Right hindlimb (tissue), 1 donor: ENCODE data around the gene DYNC1LI2.
"Not testable (repeated sequence)": the region's sequence is repeated elsewhere in the genome, so short reads cannot be mapped to it uniquely, and the experiment has no call there.

Experiments used
- DNase-seq: peaks from one replicate; pipeline ENCODE4 v3.0.0-alpha.2; 2018

DYNC1LI2 gene

GRCh38 chr16:66695935-66696668, 55.3 kb downstream of the DYNC1LI2 start:
- peak; percentile 37 for DNase-seq

GRCh38 chr16:66695471-66695934, 55.9 kb downstream of the DYNC1LI2 start:
- no peak for DNase-seq

- DNase-seq = no peak
Observed at GRCh38 chr16:66693149-66693548, 58.3 kb downstream of the DYNC1LI2 start.

GRCh38 chr16:66692341-66692740, 59.1 kb downstream of the DYNC1LI2 start:
- DNase-seq = no peak

GRCh38 chr16:66691234-66691633, 60.2 kb downstream of the DYNC1LI2 start:
- no peak for DNase-seq

- no peak for DNase-seq
Observed at GRCh38 chr16:66690106-66690847, 61.1 kb downstream of the DYNC1LI2 start.

- no peak for DNase-seq
Observed at GRCh38 chr16:66689282-66689681, 62.1 kb downstream of the DYNC1LI2 start.

GRCh38 chr16:66687906-66688625, 63.3 kb downstream of the DYNC1LI2 start:
- no peak for DNase-seq

GRCh38 chr16:66685501-66686115, 65.8 kb downstream of the DYNC1LI2 start:
- not testable (repeated sequence) for DNase-seq

- DNase-seq = no peak
Observed at GRCh38 chr16:66682271-66682670, 69.1 kb downstream of the DYNC1LI2 start.

GRCh38 chr16:66681676-66682075, 69.7 kb downstream of the DYNC1LI2 start:
- DNase-seq = no peak

GRCh38 chr16:66678337-66678736, 73.1 kb downstream of the DYNC1LI2 start:
- no peak for DNase-seq

- no peak for DNase-seq
Observed at GRCh38 chr16:66677836-66678235, 73.6 kb downstream of the DYNC1LI2 start.

- DNase-seq = no peak
Observed at GRCh38 chr16:66677179-66677578, 74.2 kb downstream of the DYNC1LI2 start.

- no peak for DNase-seq
Observed at GRCh38 chr16:66676599-66676998, 74.8 kb downstream of the DYNC1LI2 start.

GRCh38 chr16:66673691-66674090, 77.7 kb downstream of the DYNC1LI2 start:
- DNase-seq = no peak
